Limb (tissue), 2 donors: ENCODE measurements around the gene POLR1B.
"Not testable (repeated sequence)": the region's sequence is repeated elsewhere in the genome, so short reads cannot be mapped to it uniquely, and the experiment has no call there.

Experiments used
- DNase-seq, 2 donors: peaks; one replicate each; pipeline ENCODE4 v3.0.0-alpha.2; 2016; ENCODE audit errors: extremely low spot score in 2 of 2

POLR1B gene

DNA sequence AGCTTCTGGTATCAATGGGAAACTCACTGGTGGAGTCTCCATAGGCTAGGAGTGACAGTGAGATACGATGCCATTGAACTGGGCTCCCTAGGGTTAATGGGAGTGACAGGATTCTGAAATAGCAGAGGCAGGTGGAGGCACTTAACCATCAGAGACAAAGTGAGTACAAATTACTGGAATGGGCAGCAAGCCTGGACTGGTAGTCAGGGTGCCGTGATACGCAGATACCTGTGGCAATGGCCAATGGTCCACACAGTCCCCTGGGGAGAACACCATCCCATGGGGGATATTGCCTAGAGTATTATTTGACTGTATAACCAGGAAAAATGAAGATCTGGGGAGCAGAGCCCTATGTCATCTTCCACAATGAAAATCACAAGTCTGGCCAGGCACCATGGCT is 59.5 kb downstream of the POLR1B start:
- no peak for DNase-seq

GRCh38 chr2:112602917-112603316 is 60.7 kb downstream of the POLR1B start:
- DNase-seq, result no peak

- no peak for DNase-seq
Measured at GRCh38 chr2:112603731-112604130, 61.5 kb downstream of the POLR1B start.

DNA sequence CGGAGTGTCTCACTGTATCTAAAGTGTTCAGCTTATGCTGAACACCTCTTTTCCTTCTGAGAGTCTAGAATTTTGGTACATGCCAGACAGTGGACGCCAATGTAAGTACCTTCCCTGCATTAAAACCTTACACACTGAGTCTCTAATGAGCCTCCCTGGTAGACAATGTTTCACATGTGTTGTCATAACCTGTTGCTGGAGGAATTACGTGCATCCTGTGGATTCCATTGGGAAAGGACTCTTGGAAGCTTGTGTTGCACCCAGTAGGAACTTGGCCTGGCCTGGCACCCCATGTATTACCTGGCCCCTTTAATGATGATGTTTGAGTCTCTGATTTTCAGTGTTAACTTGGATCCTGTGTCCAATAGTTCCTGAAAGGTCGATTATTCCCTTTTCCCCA is 62.7 kb downstream of the POLR1B start:
- DNase-seq, result no peak

DNA sequence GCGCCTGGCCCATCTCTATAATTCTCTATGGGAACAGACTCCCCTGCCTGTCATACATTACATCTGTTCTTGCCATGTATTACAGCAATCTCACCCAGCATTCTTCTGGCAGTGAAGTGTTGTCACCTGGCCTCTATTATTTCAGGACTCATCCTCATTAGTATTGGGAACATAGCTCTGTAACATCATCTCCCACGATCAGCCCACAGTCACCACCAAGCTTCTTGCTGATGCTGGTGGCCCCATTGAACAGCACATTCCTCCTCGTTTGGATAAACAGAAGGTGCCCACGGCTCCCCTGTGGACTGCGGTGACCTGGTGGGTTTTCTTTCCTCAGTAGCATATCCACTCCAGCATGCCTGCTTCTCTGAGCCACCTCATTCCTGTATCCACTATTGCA is 63.7 kb downstream of the POLR1B start:
- no peak for DNase-seq

DNA sequence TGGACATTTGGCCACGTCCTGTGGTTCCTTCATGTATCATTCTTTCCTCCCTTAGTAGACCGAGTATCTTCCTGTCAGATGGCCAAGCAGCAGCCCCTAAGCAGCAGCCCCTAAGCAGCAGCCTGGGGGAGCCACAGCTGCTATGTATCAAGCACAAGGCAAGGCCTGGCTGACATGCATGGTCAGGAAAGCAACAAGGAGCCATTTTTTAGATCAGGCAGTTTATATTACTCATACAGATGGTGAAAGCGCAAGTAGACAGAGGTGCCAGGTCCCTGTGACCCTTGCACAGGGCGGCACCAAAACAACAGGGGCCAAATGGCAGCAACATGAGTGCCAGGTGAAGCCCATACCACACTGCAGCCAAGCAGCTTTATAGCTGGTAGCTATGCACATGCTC is 64.3 kb downstream of the POLR1B start:
- no peak for DNase-seq

DNA sequence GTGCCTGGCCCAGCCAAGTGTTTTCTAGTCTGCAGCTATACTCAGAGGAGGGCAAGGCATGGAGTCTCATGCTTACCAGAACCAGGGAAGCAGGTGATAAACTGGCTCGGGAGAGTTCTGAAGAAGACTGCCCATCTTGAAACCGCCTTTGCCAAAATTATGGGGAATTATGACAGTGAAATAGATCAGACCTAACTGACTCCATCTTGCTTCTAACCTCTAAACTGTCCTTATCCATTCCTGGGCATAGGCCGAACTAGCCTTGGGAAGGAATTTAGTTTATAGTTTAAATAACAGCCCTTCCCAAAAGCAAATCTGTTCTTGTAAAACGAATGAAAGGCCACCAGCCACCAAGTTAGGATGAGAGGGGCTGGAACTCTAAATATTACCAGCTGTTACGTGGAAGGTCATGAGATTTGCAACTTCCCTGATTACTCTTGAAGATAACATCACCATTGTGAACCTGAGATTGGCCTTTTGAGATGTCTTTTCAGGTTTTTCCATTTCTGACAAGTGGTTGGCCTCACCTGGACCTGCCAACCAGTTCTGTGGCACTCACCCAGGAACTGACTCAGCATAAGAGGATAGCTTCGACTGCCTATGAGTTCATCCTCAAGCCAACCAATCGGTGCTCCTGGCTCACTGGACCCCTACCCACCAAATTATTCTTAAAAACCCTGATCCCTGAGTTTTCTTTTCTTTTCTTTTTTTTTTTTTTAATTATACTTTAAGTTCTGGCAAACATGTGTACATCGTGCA is 65.6 kb downstream of the POLR1B start:
- no peak for DNase-seq

GRCh38 chr2:112609320-112609719 is 67.1 kb downstream of the POLR1B start:
- DNase-seq, result not testable (repeated sequence)

DNA sequence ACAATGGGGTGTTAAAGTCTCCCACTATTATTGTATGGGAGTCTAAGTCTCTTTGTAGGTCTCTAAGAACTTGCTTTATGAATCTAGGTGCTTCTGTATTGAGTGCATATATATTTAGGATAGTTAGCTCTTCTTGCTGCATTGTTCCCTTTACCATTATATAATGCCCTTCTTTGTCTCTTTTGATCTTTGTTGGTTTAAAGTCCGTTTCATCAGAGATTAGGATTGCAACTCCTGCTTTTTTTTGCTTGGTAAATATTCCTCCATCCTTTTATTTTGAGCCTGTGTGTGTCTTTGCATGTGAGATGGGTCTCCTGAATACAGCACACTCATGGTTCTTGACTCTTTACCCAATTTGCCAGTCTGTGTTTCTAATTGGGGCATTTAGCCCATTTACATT is 70.0 kb downstream of the POLR1B start:
- DNase-seq, result not testable (repeated sequence)

GRCh38 chr2:112614201-112614840 is 72.1 kb downstream of the POLR1B start:
- DNase-seq, result peak in 1 of 2 donors; percentile 44

GRCh38 chr2:112615051-112615450 is 72.8 kb downstream of the POLR1B start:
- DNase-seq, result no peak

GRCh38 chr2:112615798-112616197 is 73.5 kb downstream of the POLR1B start:
- DNase-seq, result not testable (repeated sequence)

DNA sequence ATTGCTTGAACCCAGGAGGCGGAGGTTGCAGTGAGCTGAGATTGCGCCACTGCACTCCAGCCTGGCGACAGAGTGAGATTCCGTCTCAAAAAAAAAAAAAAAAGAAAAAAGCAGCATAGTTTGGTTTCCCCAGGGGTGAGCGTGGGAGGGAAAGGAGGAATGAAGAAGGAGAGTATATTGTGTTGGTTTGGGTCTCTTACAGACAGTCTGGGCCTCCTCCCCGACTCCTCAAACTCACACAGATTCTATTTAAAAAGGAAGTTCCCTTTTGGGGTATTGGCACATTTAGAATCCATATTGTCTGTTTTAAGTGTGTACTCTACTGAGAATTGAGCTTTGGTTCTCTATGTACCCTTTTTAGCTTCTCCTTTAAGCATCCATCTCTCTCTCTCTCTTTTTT is 76.1 kb downstream of the POLR1B start:
- DNase-seq, result no peak

- DNase-seq, result no peak
Measured at GRCh38 chr2:112621790-112622527, 79.7 kb downstream of the POLR1B start.

- DNase-seq, result no peak
Measured at GRCh38 chr2:112622528-112622849, 80.2 kb downstream of the POLR1B start.

DNA sequence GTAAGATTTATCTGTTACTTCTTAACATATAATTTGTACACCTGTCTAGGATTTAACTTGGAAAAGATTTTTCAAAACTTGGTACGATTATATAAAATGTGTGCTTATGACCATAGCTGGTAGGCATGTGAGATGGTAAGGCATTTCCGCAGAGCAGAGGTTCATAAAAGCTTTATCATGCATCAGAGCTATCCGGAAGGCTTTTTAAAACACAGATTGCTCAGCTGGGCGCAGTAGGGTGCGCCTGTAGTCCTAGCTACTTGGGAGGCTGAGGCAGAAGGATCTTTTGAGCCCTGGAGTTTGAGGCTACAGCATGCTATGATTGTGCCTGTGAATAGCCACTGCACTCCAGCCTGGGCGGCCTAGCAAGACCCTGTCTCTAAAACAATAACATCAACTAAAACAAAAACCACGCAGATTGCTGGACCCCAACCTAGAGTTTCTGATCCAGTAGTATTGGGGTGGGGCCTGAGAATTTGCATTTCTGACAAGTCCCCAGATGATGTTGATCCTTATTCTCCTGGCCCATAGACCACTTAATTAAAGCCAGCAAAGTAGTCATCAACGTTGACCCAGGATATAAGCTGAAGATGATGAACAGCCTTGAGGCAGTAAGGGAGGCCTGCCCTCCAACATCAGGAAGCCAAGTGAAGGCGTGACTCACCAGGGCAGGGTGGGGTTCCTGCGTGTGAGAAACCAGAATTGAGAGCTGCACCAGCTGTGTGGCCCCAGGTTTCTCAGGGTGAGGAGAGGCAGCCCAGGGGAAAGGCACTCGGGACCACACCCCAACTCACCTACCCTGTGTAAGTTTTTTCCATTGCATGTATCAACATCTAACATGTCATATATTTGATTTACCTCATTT is 81.9 kb downstream of the POLR1B start:
- DNase-seq, result no peak

DNA sequence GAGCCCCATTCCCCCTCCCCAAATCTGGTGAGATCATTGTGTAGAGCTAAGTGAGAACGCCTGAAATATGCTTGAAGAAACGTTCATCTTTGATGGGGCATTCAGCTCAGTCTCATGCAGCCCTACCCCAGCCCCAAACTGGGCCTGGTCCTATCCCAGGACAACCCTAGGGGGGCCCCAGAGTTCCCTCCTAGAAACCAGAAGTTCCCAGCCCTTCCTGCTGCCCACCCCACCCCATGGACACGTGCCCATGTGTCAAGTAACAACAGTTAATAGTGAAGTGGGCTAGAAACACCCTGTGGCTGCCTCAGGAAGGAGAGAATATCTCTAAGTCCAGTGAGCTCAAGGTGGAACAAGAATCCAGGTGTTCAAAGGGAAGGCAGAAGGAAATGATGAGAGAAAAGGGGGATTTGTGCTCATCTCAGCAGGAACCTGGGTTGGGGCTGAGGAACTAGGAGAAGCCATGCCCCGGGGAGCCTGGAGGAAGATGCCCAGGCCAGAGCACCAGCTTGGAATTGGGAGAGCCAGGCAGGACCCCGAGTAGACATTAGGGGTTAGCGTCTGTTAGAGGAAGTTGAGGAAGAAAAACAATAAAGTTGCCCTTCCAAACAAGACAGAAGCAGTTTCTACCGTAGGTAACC is 83.3 kb downstream of the POLR1B start:
- no peak for DNase-seq

- peak in 1 of 2 donors; percentile 67 for DNase-seq
Measured at GRCh38 chr2:112626604-112627059, 84.4 kb downstream of the POLR1B start.
